ENCODE measurements around the gene KDM5B.

DNA sequence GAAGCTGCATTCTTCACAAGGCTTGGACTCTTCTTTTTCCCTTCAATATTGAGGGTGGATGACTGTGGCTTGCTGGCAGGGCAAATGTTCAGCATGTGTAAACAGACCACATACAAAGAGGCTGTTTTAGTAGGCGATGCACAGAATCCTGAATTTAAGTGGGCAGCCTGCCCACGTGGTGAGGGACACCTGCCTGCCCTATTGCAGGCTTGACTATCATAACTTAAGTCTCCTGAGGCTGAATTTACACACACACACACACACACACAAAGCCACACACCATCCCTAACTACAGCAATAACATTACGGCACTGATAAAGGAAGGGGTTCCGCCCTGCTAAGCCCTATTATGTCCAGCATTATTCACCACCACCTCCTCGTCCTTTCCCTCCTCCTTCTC, 113.9 kb downstream of the KDM5B start:
- TF ChIP-seq POLR2A (IDR thresholded peaks at IDR 0.05; ENCODE audit: low read length) (no peak), GATA1 (IDR thresholded peaks at IDR 0.05; ENCODE audit: low read depth, low read length) (no peak)
